ENCODE data around the gene WWC2. TPM values are rescaled to one million over a fixed set of nuclear protein-coding genes. Genes with fewer than 3 reads are reported as not detected.

Gene WWC2
- total RNA-seq, 1 experiment from 2014 or later, result 39.0 TPM

- H3K4me1 Mint-ChIP-seq (ENCODE audit: low read depth, unreplicated experiment), result peaks cover 45% of the 10 kb centered on the region
- H3K27ac Mint-ChIP-seq (ENCODE audit: unreplicated experiment), result no peak overlapping the region
- intact Hi-C loops (cut with micrococcal nuclease; ENCODE audit: unreplicated experiment), result no loop called here
These were observed 30.6 kb downstream of the WWC2 start for GRCh38 chr4:183129675-183130074.

GRCh38 chr4:183130328-183131155 is 31.5 kb downstream of the WWC2 start:
- peak overlapping the region; percentile 43 for H3K4me3 Mint-ChIP-seq (ENCODE audit: low read depth, unreplicated experiment)
- intact Hi-C loops (cut with micrococcal nuclease; ENCODE audit: unreplicated experiment), result no loop called here
- no TSS peak for BruUV-seq (replicated peaks)

More at GRCh38 chr4:183129675-183130074, 30.6 kb downstream of the WWC2 start:
- Mint-ChIP-seq H3K4me3 (ENCODE audit: low read depth, unreplicated experiment) (no peak overlapping the region), H3K9me3 (ENCODE audit: low read depth, unreplicated experiment) (no peaks in the 10 kb centered on the region), H3K36me3 (ENCODE audit: insufficient read depth, unreplicated experiment) (peaks cover 5% of the 10 kb centered on the region), H3K27me3 (ENCODE audit: unreplicated experiment) (no peaks in the 10 kb centered on the region)
- no TSS peak for BruUV-seq (replicated peaks)
- CTCF ChIA-PET, result no interaction called here
- no peak for TF ChIP-seq CTCF (IDR thresholded peaks at IDR 0.05; ENCODE audit: unreplicated experiment)
- no peak for DNase-seq

GRCh38 chr4:183132081-183132480 is 33.0 kb downstream of the WWC2 start:
- Mint-ChIP-seq H3K36me3 (ENCODE audit: insufficient read depth, unreplicated experiment) (peaks cover 5% of the 10 kb centered on the region), H3K4me3 (ENCODE audit: low read depth, unreplicated experiment) (no peak overlapping the region), H3K27ac (ENCODE audit: unreplicated experiment) (no peak overlapping the region), H3K4me1 (ENCODE audit: low read depth, unreplicated experiment) (peaks cover 53% of the 10 kb centered on the region), H3K9me3 (ENCODE audit: low read depth, unreplicated experiment) (no peaks in the 10 kb centered on the region), H3K27me3 (ENCODE audit: unreplicated experiment) (no peaks in the 10 kb centered on the region)
- intact Hi-C loops (cut with micrococcal nuclease; ENCODE audit: unreplicated experiment), result no loop called here
- DNase-seq, result no peak
- BruUV-seq (replicated peaks), result no TSS peak
- no peak for TF ChIP-seq CTCF (IDR thresholded peaks at IDR 0.05; ENCODE audit: unreplicated experiment)
- CTCF ChIA-PET, result interaction anchor here (0.6 kb wide), 1 partner anchor 40 kb away, joined by 3 read pairs; no protein-coding TSS in a partner anchor

More at GRCh38 chr4:183130328-183131155, 31.5 kb downstream of the WWC2 start:
- Mint-ChIP-seq H3K9me3 (ENCODE audit: low read depth, unreplicated experiment) (no peaks in the 10 kb centered on the region), H3K27ac (ENCODE audit: unreplicated experiment) (peak overlapping the region; percentile 90), H3K4me1 (ENCODE audit: low read depth, unreplicated experiment) (peaks cover 46% of the 10 kb centered on the region), H3K36me3 (ENCODE audit: insufficient read depth, unreplicated experiment) (peaks cover 5% of the 10 kb centered on the region), H3K27me3 (ENCODE audit: unreplicated experiment) (no peaks in the 10 kb centered on the region)
- CTCF ChIA-PET, result no interaction called here
- no peak for TF ChIP-seq CTCF (IDR thresholded peaks at IDR 0.05; ENCODE audit: unreplicated experiment)
- DNase-seq, result peak; percentile 29

- peaks cover 5% of the 10 kb centered on the region for H3K36me3 Mint-ChIP-seq (ENCODE audit: insufficient read depth, unreplicated experiment)
- no peak overlapping the region for H3K4me3 Mint-ChIP-seq (ENCODE audit: low read depth, unreplicated experiment)
- BruUV-seq (replicated peaks), result no TSS peak
- H3K27me3 Mint-ChIP-seq (ENCODE audit: unreplicated experiment), result no peaks in the 10 kb centered on the region
- TF ChIP-seq CTCF (IDR thresholded peaks at IDR 0.05; ENCODE audit: unreplicated experiment), result no peak
- intact Hi-C loops (cut with micrococcal nuclease; ENCODE audit: unreplicated experiment), result no loop called here
- no peak overlapping the region for H3K27ac Mint-ChIP-seq (ENCODE audit: unreplicated experiment)
- H3K9me3 Mint-ChIP-seq (ENCODE audit: low read depth, unreplicated experiment), result no peaks in the 10 kb centered on the region
- H3K4me1 Mint-ChIP-seq (ENCODE audit: low read depth, unreplicated experiment), result peaks cover 53% of the 10 kb centered on the region
- CTCF ChIA-PET, result interaction anchor here (0.6 to 0.7 kb wide), 2 partner anchors 41 to 882 kb away, joined by 3 read pairs; no protein-coding TSS in a partner anchor
- DNase-seq, result no peak
These were observed 33.8 kb downstream of the WWC2 start for GRCh38 chr4:183132865-183133264.
